H1 (cell line): ENCODE data around the gene SLFNL1. TPM values are rescaled to one million over a fixed set of nuclear protein-coding genes. Genes with fewer than 3 reads are reported as not detected.

Source experiments
- CTCF ChIA-PET: fragments of 300-600 bp; sonication (Branson Sonifier 250); formaldehyde crosslinking; loops from one replicate; lab custom pipeline; 2021; ENCODE audit not compliant: partially characterized antibody; lab: Charles Lee
- POLR2A ChIA-PET: fragments of 300-600 bp; sonication (Branson Sonifier 250); formaldehyde crosslinking; loops from one replicate; lab custom pipeline; 2021; ENCODE audit warnings: inconsistent platforms; ENCODE audit not compliant: partially characterized antibody; lab: Charles Lee
- DNase-seq, 2 experiments: peaks; one replicate each; pipeline versions ENCODE4 v3.0.0 to v3.0.0-alpha.2; 2010 to 2022; ENCODE audit warnings: low spot score in 2 of 2, low read depth in 1 of 2, mixed read lengths in 1 of 2
- FAIRE-seq: peaks from 2 replicates; lab custom pipeline; 2011; peaks lifted over from hg19 to GRCh38; lab: Jason Lieb, UNC
- H2AFZ ChIP-seq: 2 replicates; pipeline ENCODE4 v1.8.1; 2012; ENCODE audit warnings: low read length, inconsistent platforms
- H2AK5ac ChIP-seq: 2 replicates; pipeline ENCODE4 v1.6.1; 2013; ENCODE audit warnings: low read depth, low read length
- H2BK120ac ChIP-seq: replicated peaks from 2 replicates; pipeline ENCODE3; 2013; ENCODE audit warnings: low read depth, low read length, inconsistent platforms
- H2BK12ac ChIP-seq: 2 replicates; pipeline ENCODE4 v1.6.1; 2013; ENCODE audit warnings: low read depth, low read length
- H2BK15ac ChIP-seq: 2 replicates; pipeline ENCODE4 v1.6.1; 2013; ENCODE audit warnings: low read length
- H2BK20ac ChIP-seq: 2 replicates; pipeline ENCODE4 v1.6.1; 2013; ENCODE audit warnings: low read length
- H2BK5ac ChIP-seq: 2 replicates; pipeline ENCODE4 v1.6.1; 2013; ENCODE audit warnings: low read depth, low read length
- H3K14ac ChIP-seq: 2 replicates; pipeline ENCODE4 v1.6.1; 2013; ENCODE audit warnings: inconsistent platforms; ENCODE audit not compliant: insufficient read length
- H3K18ac ChIP-seq: 2 replicates; pipeline ENCODE4 v1.6.1; 2013; ENCODE audit warnings: low read length; ENCODE audit errors: extremely low read depth
- H3K23ac ChIP-seq: 2 replicates; pipeline ENCODE4 v1.6.1; 2013; ENCODE audit warnings: inconsistent platforms; ENCODE audit not compliant: insufficient read length
- H3K23me2 ChIP-seq: 2 replicates; pipeline ENCODE4 v1.6.1; 2013; ENCODE audit warnings: low read depth, low read length
- H3K27ac ChIP-seq: 2 replicates; pipeline ENCODE4 v1.6.1; 2011; ENCODE audit warnings: low read depth, low read length, inconsistent platforms
- H3K27me3 ChIP-seq, 4 experiments: replicated peaks in 1 of 4; 1 replicate in 1 of 4; 2 replicates in 3 of 4; pipeline versions ENCODE4 v1.6.1 to v1.8.1; 2011 to 2013; ENCODE audit warnings: low read length in 3 of 4, mild to moderate bottlenecking in 3 of 4, inconsistent platforms in 2 of 4, mixed read lengths in 2 of 4, moderate library complexity in 1 of 4; ENCODE audit not compliant: control insufficient read depth in 3 of 4, insufficient read depth in 3 of 4; ENCODE audit errors: extremely low read depth in 1 of 4
- H3K36me3 ChIP-seq, 4 experiments: 2 replicates each; pipeline versions ENCODE4 v1.6.1 to v1.8.1; 2011 to 2013; ENCODE audit warnings: mild to moderate bottlenecking in 4 of 4, low read length in 3 of 4, moderate library complexity in 2 of 4, control low read depth in 1 of 4, inconsistent platforms in 1 of 4; ENCODE audit not compliant: insufficient read depth in 4 of 4, control insufficient read depth in 2 of 4
- H3K4ac ChIP-seq: replicated peaks from 2 replicates; pipeline ENCODE3; 2013; ENCODE audit warnings: low read length, low read depth, mixed read lengths, inconsistent platforms; ENCODE audit not compliant: insufficient read length
- H3K4me1 ChIP-seq, 4 experiments: replicated peaks in 1 of 4; 1 replicate in 1 of 4; 2 replicates in 3 of 4; pipeline versions ENCODE4 v1.6.1 to v1.8.1; 2011 to 2013; ENCODE audit warnings: low read length in 3 of 4, inconsistent platforms in 2 of 4, mixed read lengths in 1 of 4; ENCODE audit not compliant: insufficient read depth in 4 of 4, control insufficient read depth in 3 of 4
- H3K4me2 ChIP-seq, 2 experiments: 2 replicates each; pipeline versions ENCODE4 v1.6.1 to v1.8.1; 2011 to 2013; ENCODE audit warnings: low read depth in 2 of 2, low read length in 2 of 2, control low read depth in 1 of 2, inconsistent platforms in 1 of 2, mild to moderate bottlenecking in 1 of 2; ENCODE audit not compliant: insufficient read depth in 1 of 2
- H3K4me3 ChIP-seq, 4 experiments: fragments of 200-600, 300-600 bp in 1 of 4; sonication (generic), shearing (Covaris generic), sonication (Bioruptor Twin) in 1 of 4; 2 replicates each; pipeline versions ENCODE4 v1.5.1 to v1.8.1; 2011 to 2016; ENCODE audit warnings: low read length in 4 of 4, low read depth in 3 of 4, control low read depth in 2 of 4, inconsistent platforms in 2 of 4, mild to moderate bottlenecking in 2 of 4, mixed read lengths in 1 of 4, moderate library complexity in 1 of 4; ENCODE audit not compliant: insufficient read depth in 2 of 4; ENCODE audit errors: extremely low read depth in 1 of 4
- H3K56ac ChIP-seq: replicated peaks from 2 replicates; pipeline ENCODE3; 2013; ENCODE audit warnings: low read depth, mild to moderate bottlenecking, mixed read lengths, low read length, inconsistent platforms; ENCODE audit not compliant: insufficient read length
- H3K79me1 ChIP-seq: 2 replicates; pipeline ENCODE4 v1.6.1; 2013; ENCODE audit warnings: low read depth, low read length, control low read depth
- H3K79me2 ChIP-seq, 2 experiments: 2 replicates each; pipeline versions ENCODE4 v1.6.1 to v1.8.1; 2012 to 2013; ENCODE audit warnings: low read length in 2 of 2, mild to moderate bottlenecking in 2 of 2, inconsistent platforms in 1 of 2; ENCODE audit not compliant: insufficient read depth in 2 of 2, control insufficient read depth in 1 of 2
- H3K9ac ChIP-seq, 4 experiments: replicated peaks in 1 of 4; 1 replicate in 1 of 4; 2 replicates in 3 of 4; pipeline versions ENCODE4 v1.6.1 to v1.8.1; 2011 to 2013; ENCODE audit warnings: low read depth in 3 of 4, low read length in 3 of 4, control low read depth in 2 of 4, mild to moderate bottlenecking in 2 of 4, moderate library complexity in 2 of 4, inconsistent platforms in 1 of 4; ENCODE audit errors: extremely low read depth in 1 of 4
- H3K9me3 ChIP-seq, 2 experiments: 2 replicates each; pipeline versions ENCODE4 v1.6.1 to v1.8.1; 2012 to 2013; ENCODE audit warnings: mild to moderate bottlenecking in 2 of 2, moderate library complexity in 2 of 2, control low read depth in 1 of 2, inconsistent platforms in 1 of 2, low read depth in 1 of 2, low read length in 1 of 2, mixed read lengths in 1 of 2; ENCODE audit not compliant: insufficient read depth in 2 of 2
- H4K20me1 ChIP-seq, 2 experiments: replicated peaks in 1 of 2; 2 replicates each; pipeline versions ENCODE3 to v1.8.1; 2011 to 2013; ENCODE audit warnings: inconsistent platforms in 2 of 2, low read length in 2 of 2, mild to moderate bottlenecking in 1 of 2; ENCODE audit not compliant: insufficient read depth in 2 of 2, control insufficient read depth in 1 of 2
- H4K5ac ChIP-seq: 2 replicates; pipeline ENCODE4 v1.6.1; 2013; ENCODE audit warnings: low read length, low read depth, mixed read lengths, inconsistent platforms; ENCODE audit not compliant: insufficient read length
- H4K8ac ChIP-seq: 2 replicates; pipeline ENCODE4 v1.8.0; 2013; ENCODE audit warnings: mild to moderate bottlenecking, moderate library complexity, low read length, inconsistent platforms; ENCODE audit not compliant: insufficient read depth; ENCODE audit errors: extremely low read depth
- H4K91ac ChIP-seq: replicated peaks from 2 replicates; pipeline ENCODE3; 2013; ENCODE audit warnings: low read length, mixed read lengths, inconsistent platforms; ENCODE audit not compliant: insufficient read length
- CBX5 ChIP-seq: fragments of 300-800, 300-1000 bp; sonication (generic); IDR thresholded peaks from 2 replicates; pipeline ENCODE4 v1.7.1; 2016; ENCODE audit warnings: antibody characterized with exemption, low read length, low read depth
- CBX8 ChIP-seq: fragments of 300-800, 300-1000 bp; sonication (generic); IDR thresholded peaks from 2 replicates; pipeline ENCODE4 v1.7.1; 2016; ENCODE audit warnings: low read depth, low read length, borderline replicate concordance
- CHD2 ChIP-seq: IDR thresholded peaks from 2 replicates; pipeline ENCODE4 v1.6.1; 2012; ENCODE audit warnings: low read length, improper control_type of control experiment
- CTBP2 ChIP-seq: IDR thresholded peaks from 2 replicates; pipeline ENCODE4 v1.7.0; 2011; ENCODE audit warnings: borderline replicate concordance, mild to moderate bottlenecking, moderate library complexity, mixed read lengths, low read length; ENCODE audit not compliant: insufficient read depth, insufficient read length
- GABPA ChIP-seq: IDR thresholded peaks from 2 replicates; pipeline ENCODE4 v1.6.1; 2011; ENCODE audit warnings: mild to moderate bottlenecking, low read length, moderate library complexity, borderline replicate concordance; ENCODE audit not compliant: insufficient read depth
- MAX ChIP-seq: IDR thresholded peaks from 2 replicates; pipeline ENCODE4 v1.6.1; 2012; ENCODE audit warnings: inconsistent platforms
- POLR2A ChIP-seq, 2 experiments: IDR thresholded peaks; 1 replicate in 1 of 2; 2 replicates in 1 of 2; pipeline ENCODE4 v1.6.1; 2011; ENCODE audit warnings: low read depth in 2 of 2, low read length in 2 of 2, mild to moderate bottlenecking in 2 of 2; ENCODE audit errors: control extremely low read depth in 1 of 2
- RBBP5 ChIP-seq: IDR thresholded peaks from 2 replicates; pipeline ENCODE4 v1.7.1; 2012; ENCODE audit warnings: low read depth, mild to moderate bottlenecking, inconsistent platforms, low read length, moderate library complexity, borderline replicate concordance
- RNF2 ChIP-seq: fragments of 200-900, 300-1000 bp; sonication (generic); IDR thresholded peaks from 2 replicates; pipeline ENCODE4 v1.7.1; 2016; ENCODE audit warnings: borderline replicate concordance, low read depth, mild to moderate bottlenecking, antibody characterized with exemption, low read length; ENCODE audit not compliant: poor library complexity, severe bottlenecking; ENCODE audit errors: missing control alignments
- RXRA ChIP-seq: IDR thresholded peaks from 2 replicates; pipeline ENCODE4 v1.6.1; 2011; ENCODE audit warnings: low read depth, mild to moderate bottlenecking, low read length, moderate library complexity; ENCODE audit not compliant: insufficient read depth
- SAP30 ChIP-seq: fragments of 300-600 bp; sonication (generic); IDR thresholded peaks from 2 replicates; pipeline ENCODE4 v1.7.1; 2012; ENCODE audit warnings: low read length, moderate library complexity, mild to moderate bottlenecking, inconsistent platforms; ENCODE audit not compliant: insufficient read depth, insufficient replicate concordance
- SIN3A ChIP-seq, 2 experiments: IDR thresholded peaks in 1 of 2; conservative IDR thresholded peaks in 1 of 2; 2 replicates each; pipeline ENCODE4 v1.6.1; 2011 to 2012; ENCODE audit warnings: low read length in 2 of 2, improper control_type of control experiment in 1 of 2, low read depth in 1 of 2, mild to moderate bottlenecking in 1 of 2
- SIRT6 ChIP-seq: IDR thresholded peaks from one replicate; pipeline ENCODE4 v1.7.1; 2012; ENCODE audit warnings: low read length, inconsistent platforms
- WGBS, 2 experiments: shearing (Covaris generic) in 1 of 2; methylation state at CpG; one replicate each; pipeline versions ENCODE4 v1.1.6 to v1.1.7; 2013 to 2015; ENCODE audit warnings: low lambda C conversion rate in 2 of 2, mixed read lengths in 2 of 2, inconsistent platforms in 1 of 2, low coverage in 1 of 2, missing lambda C conversion rate in 1 of 2; ENCODE audit not compliant: insufficient replicate concordance in 2 of 2, insufficient coverage in 1 of 2, insufficient read length in 1 of 2; ENCODE audit errors: extremely low coverage in 1 of 2, missing lambda C conversion rate in 1 of 2; 5-methylcytosine and 5-hydroxymethylcytosine counted together
- polyA plus RNA-seq, 7 experiments: library from polyadenylated mRNA; depleted of rRNA in 3 of 7; stranded (reverse) in 5 of 7; unstranded in 2 of 7; fragments of >200 nt in 5 of 7; fragments of 200-250 nt in 2 of 7; gene quantifications; 1 replicate in 5 of 7; 2 replicates in 1 of 7; 4 replicates in 1 of 7; pipeline versions ENCODE4 v1.2.1 to v1.2.3, GENCODE V29; 2011 to 2013; ENCODE audit warnings: missing spikeins in 2 of 7, mixed read lengths in 2 of 7
- total RNA-seq: library from RNA; stranded (reverse); fragmentation: NEBNext Ultra II Directional; extraction: Animal tissue kit (Norgen Biotek cat#: 25700); gene quantifications from 2 replicates; pipeline ENCODE4 v1.2.1, GENCODE V29; 2021

The SLFNL1 gene
- total and polyA plus RNA-seq, 2 of the 8 experiments (the other 6 are each of a cell fraction or from before 2014, with no cell fraction given) = not detected

GRCh38 chr1:41014871-41015270, 6.7 kb downstream of the SLFNL1 start:
- Histone ChIP-seq H3K14ac (no peak overlapping the region), H3K23ac (no peak overlapping the region), H2BK20ac (no peak overlapping the region), H3K79me1 (peaks cover 3% of the 10 kb centered on the region; the same call in 1 of the 2 replicates), H3K79me2 (no peaks in the 10 kb centered on the region), H3K4me1 (no peaks in the 10 kb centered on the region), H3K4me2 (no peak overlapping the region), H2AFZ (no peak overlapping the region), H4K5ac (no peak overlapping the region), H2BK12ac (no peak overlapping the region), H3K23me2 (no peaks in the 10 kb centered on the region), H4K8ac (no peak overlapping the region), H3K9me3 (no peaks in the 10 kb centered on the region), H4K20me1 (peaks cover 5 to 13% of the 10 kb centered on the region in 2 experiments), H3K9ac (no peak overlapping the region; a peak in 1 of 7 replicates), H2AK5ac (no peak overlapping the region), H3K36me3 (peaks cover 23 to 64% (median 51%) of the 10 kb centered on the region in 4 experiments), H3K4ac (no peak overlapping the region), H4K91ac (no peak overlapping the region), H2BK5ac (no peak overlapping the region), H2BK15ac (no peak overlapping the region), H3K18ac (no peak overlapping the region), H3K27ac (no peak overlapping the region), H3K56ac (no peak overlapping the region), H2BK120ac (no peak overlapping the region), H3K4me3 (no peak overlapping the region), H3K27me3 (no peaks in the 10 kb centered on the region)
- ChIA-PET POLR2A (interaction anchor here (1.4 to 3.3 kb wide), 4 partner anchors 11 to 35 kb away, joined by 4 to 17 read pairs (median 4); partner anchors contain the start of gene CTPS1), CTCF (interaction anchor here (0.6 to 1.4 kb wide), 4 partner anchors 9 to 765 kb away, joined by 3 to 7 read pairs (median 4); no protein-coding TSS in a partner anchor)
- FAIRE-seq = no peak
- DNase-seq = no peak
- 74% methylated on average over 8 of the region's 8 CpGs; no CpG with 5 or more reads in 1 of the 2 experiments for WGBS, 2 experiments
- no peak for TF ChIP-seq RNF2
- TF ChIP-seq POLR2A (IDR thresholded peaks at IDR 0.05; ENCODE audit: control extremely low read depth in 1 of 2, low read depth in 2 of 2, low read length in 2 of 2) = no peak
- TF ChIP-seq CBX5 = no peak
- no peak for TF ChIP-seq SAP30
- no peak for TF ChIP-seq CHD2
- no peak for TF ChIP-seq RBBP5
- no peak for TF ChIP-seq GABPA
- no peak for TF ChIP-seq CTBP2
- no peak for TF ChIP-seq SIRT6
- no peak for TF ChIP-seq SIN3A (conservative IDR thresholded peaks at IDR 0.05 in 1 of 2, IDR thresholded peaks at IDR 0.05 in 1 of 2; ENCODE audit: low read depth in 1 of 2, low read length in 2 of 2)
- TF ChIP-seq CBX8 = no peak
- TF ChIP-seq MAX = no peak
- no peak for TF ChIP-seq RXRA
